Endometrial microvascular endothelial cells (primary cell): ENCODE results near the gene YEATS2. TPM values are rescaled to one million over a fixed set of nuclear protein-coding genes. Genes with fewer than 3 reads are reported as not detected.
"Not testable (repeated sequence)": the region's sequence is repeated elsewhere in the genome, so short reads cannot be mapped to it uniquely, and the experiment has no call there.

Source experiments
- in situ Hi-C: cut with HindIII; loops from 2 replicates; pipeline ENCODE4 v1.10.0; 2017; ENCODE audit warnings: low sequenced_read_pairs, low pct_unique_long_range_greater_than_20kb; ENCODE audit errors: inconsistent ontology term
- total RNA-seq: library from RNA; depleted of rRNA; stranded (reverse); fragments of >200 nt; gene quantifications from one replicate; pipeline ENCODE4 v1.2.3, GENCODE V29; 2015; ENCODE audit errors: inconsistent ontology term

Gene YEATS2
- total RNA-seq, 1 donor from 2014 or later = 31.2 TPM

DNA sequence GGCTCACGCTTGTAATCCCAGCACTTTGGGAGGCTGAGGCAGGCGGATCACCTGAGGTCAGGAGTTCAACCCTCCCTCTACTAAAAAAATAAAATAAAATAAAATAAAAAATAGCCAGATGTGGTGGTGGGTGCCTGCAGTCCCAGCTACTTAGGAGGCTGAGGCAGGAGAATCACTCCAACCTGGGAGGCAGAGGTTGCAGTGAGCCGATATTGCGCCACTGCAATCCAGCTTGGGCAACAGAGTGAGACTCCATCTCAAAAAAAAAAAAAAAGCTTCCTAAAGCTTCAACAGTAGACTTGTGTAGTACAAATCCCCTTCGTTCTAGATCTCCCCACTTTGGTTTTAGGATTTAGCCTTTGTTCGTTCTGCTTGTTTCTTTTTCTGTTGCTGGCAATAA is 6.3 kb downstream of the YEATS2 start:
- in situ Hi-C loops = not testable (repeated sequence)

DNA sequence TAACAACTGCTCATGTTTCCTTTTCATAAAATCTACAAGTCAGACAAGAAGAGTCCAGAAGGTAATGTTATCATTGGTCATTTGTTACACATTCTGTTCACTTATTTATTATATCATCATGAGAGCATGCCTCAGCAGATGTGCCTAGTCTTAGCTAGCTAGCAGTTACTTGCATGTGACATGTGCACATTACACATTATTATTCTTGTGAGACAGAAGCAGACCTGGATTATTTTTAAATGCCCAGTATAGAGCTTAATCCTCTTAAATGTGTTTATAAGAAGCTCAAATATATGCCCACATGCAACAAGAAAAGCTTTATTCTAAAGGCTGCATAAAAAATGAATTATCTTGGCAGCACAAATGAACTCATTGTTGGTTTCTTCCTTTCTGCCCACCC is 12.6 kb downstream of the YEATS2 start:
- in situ Hi-C loops = no loop called here

GRCh38 chr3:183711516-183711915 is 13.9 kb downstream of the YEATS2 start:
- in situ Hi-C loops = no loop called here

DNA sequence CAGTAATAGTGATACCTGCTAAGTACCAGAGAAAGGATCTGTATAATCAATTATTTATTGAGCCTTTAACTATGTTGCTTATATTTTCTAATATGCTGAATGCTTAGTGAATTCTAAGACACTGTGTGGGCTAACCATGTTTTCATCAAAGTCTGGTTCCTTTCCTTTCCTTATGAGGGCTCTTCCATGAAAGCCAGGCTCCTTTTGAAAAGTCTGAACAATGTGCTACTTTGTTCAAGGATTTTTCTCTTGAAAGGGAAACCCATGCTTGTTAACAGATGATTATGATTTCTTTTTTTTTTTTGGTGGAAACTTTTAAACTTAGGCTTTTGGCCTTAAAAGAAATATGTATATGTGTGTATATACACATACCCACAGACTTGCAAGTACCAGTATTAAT is 17.0 kb downstream of the YEATS2 start:
- in situ Hi-C loops = no loop called here

DNA sequence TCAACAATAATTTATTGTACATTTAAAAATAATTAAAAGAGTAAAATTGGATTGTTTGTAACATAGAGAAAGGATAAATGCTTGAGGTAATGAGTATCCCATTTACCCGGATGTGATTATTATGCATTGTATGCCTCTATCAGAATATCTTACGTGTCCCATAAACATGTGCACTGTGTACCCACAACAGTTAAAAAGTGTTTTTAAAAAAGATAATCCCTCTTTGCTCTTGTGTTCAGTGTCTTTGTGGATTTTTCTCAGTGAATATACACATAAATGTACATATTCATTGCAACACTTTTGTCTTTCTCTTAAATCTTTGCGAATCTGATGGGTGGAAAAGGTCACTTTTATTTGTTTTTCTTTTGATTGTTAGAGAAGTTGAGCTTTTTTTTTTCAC is 20.4 kb downstream of the YEATS2 start:
- in situ Hi-C loops = no loop called here

- in situ Hi-C loops = no loop called here
Observed at GRCh38 chr3:183725387-183725786, 27.8 kb downstream of the YEATS2 start.

- in situ Hi-C loops = no loop called here
Observed at GRCh38 chr3:183728204-183728603, 30.6 kb downstream of the YEATS2 start.

DNA sequence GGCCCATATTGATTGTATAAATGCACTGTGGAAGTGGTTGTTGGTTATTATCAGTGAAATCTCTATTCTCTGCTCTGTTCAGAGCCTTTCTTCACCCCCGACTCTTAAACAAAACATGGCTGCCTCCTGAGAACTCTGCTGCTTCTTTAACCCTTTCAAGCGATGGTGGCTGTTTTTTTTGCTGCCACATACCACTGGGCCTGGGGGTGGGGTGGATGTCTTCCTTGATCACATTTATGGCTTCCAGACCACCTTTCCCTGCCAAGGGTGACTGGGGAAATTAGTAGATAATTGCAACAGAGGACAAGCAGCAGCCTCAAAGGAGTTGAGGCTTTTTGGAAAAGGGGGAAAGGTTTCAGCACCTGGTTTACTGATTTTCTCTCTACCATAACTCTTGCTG is 32.8 kb downstream of the YEATS2 start:
- in situ Hi-C loops = no loop called here

DNA sequence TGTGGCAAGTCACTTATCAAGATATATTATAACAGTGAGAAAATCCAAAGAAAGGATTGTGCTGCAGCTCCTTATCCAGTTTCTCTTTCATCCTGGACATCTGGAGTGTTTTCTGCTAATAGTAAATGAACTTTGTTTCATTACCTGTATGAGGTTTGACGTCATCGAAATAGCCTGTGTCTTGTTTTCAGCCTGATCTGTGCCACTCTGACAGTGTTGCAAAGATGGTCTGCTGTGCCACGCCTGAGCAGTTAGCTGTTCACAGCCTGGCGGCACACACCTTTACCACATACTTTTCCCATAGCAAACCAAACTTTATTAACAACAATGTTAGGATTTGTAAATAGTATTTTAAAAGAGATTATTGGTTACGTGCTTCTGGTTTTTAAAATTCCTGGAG is 34.0 kb downstream of the YEATS2 start:
- in situ Hi-C loops = no loop called here

DNA sequence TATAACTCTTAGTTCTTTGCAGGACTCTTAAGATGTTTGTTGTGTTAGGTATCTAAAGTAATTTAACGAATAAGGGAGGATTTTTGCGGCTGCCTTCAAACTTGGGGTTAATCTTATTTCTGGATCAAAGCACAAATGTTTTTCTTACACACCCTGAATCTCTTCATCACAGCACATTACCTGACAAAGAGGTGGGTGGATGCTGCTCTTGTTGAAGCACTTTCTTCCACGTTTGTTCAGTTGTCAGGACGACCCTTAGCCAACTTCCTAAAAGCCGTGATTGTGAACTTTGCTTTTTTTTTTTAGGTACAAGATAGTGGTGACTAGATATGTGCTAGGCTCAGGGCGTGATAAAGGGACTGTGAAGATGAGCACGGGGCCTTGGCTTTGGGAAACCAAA is 36.0 kb downstream of the YEATS2 start:
- in situ Hi-C loops = no loop called here

DNA sequence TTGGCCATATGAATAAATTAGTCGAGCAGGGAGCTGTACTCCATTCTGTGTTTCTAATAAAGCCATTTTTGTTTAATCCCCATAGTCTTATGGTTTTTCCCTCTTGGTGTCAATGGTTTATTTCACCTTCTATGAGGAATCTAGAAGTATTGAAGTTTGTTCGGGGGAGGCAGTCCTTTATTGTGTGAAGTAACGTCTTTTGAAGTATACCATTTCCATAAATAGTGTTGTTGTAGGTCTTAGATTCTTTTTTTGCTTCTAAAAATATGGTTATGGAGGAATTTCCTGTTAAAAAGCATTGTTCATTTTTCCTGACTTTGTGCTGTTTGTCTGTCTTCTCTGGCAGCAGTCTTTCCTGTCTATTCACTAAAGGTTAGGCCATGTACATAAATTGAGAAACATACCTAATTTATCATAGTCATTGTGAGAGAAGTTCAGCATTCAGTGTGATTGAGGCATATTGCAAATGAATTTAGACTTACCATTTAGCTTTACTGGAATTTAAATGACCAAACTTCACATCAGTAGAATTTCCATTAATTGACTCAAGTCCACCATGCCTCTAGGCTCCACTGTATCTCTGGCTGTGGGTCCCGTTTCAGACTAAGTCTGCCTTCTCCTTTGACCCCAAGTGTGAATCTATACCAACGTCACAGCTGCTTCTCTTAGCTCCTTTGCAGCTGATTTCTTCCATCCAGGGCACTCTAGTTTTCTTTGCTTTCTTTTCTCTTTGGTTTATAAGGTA is 37.3 kb downstream of the YEATS2 start:
- in situ Hi-C loops = no loop called here

GRCh38 chr3:183737116-183737515 is 39.5 kb downstream of the YEATS2 start:
- in situ Hi-C loops = no loop called here

DNA sequence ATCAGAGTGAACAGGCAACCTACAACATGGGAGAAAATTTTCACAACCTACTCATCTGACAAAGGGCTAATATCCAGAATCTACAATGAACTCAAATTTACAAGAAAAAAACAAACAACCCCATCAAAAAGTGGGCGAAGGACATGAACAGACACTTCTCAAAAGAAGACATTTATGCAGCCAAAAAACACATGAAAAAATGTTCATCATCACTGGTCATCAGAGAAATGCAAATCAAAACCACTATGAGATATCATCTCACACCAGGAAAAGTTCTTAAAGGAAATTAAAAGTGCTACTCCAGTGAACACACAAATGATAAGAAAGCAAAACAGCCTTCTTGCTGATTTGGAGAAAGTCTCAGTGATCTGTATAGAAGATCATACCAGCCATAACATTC is 42.6 kb downstream of the YEATS2 start:
- in situ Hi-C loops = not testable (repeated sequence)

- in situ Hi-C loops = no loop called here
Observed at GRCh38 chr3:183743231-183743630, 45.6 kb downstream of the YEATS2 start.

DNA sequence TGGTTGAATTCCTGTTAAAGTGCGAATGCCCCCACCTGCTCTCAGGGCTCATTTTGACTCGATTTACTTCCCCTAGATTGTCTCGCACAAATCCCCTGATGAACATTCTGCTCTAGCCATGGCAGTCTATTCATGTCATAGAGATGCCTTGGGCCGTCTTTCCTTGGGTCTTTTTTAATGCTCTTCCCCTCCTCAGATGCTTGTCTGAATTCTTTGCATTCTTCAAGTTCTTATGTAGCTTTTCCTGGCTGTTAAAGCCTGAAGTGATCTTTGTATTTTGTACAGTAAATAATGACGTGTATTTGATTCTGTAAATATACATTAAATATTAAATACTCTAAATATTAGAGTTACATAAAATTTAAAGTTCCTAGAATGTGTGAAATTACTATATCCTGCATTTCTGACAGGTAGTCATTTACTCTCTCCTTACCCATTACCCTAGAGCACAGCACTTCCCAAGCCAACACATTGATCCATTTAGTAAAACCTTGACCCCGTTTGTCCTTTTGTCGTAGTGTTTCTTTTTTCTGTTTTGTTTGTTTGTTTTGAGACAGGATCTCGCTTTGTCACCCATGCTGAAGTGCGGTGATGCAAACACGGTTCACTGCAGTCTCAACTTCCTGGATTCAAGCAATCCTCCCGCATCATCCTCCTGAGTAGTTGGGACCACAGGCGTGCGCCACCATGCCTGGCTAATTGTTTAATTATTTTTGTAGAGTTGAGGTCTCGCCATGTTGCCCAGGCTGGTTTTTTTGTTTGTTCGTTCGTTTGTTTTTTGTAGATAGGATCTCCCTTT is 47.9 kb downstream of the YEATS2 start:
- in situ Hi-C loops = no loop called here

DNA sequence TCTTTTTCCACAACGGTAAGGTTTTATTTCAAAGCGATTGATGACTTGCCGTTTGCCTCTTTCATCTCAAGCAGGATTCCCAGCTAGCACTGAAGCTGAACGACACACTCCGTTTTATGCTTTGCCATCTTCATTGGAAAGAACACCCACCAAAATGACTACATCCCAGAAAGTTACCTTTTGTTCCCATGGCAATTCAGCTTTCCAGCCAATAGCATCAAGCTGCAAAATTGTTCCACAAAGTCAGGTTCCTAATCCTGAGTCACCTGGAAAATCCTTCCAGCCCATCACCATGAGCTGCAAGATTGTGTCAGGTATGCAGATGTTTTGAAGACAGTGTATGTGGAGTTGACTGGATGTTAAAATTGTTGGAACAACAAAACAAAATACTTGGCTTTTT is 56.5 kb downstream of the YEATS2 start:
- in situ Hi-C loops = no loop called here

GRCh38 chr3:183762304-183762703 is 64.7 kb downstream of the YEATS2 start:
- in situ Hi-C loops = no loop called here

DNA sequence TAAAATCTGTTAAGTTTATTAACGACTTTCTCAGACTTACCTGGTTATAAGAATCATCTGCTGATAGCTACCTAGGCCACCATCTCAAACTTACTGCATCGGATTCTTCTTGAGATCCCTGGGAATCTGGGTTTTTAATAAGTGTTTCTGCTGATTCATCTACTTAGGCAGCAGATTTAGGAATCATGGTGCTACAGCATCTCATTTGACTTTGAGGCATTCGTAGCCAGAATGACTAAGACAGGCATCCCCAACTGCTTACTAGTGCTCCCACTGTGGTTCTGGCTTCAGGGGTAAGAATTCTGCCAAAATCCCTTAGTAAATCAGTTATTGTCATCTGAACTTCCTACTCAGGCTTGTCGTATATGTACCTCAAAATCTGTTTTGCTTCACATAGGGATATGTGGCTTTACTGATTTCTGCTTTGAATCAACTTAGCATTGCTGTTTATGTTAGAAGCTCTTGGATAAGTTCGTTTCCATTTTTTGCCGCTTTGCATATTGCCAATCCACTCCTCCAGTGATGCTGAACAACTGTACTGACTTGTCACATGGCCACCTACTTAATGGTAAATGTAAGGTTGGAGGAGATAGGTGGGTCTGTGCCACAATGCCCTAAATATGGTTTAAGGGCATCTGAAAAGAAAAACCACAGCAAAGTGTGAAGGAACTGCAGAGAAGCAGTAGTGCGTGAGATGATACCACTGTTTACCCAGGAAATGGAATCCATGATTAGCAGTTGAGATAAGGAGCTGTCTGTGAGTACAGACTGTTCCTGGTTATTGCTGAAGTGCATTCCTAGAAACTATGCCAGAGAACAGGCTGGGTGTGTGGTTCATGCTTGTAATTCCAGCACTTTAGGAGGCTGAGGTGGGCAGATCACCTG is 67.5 kb downstream of the YEATS2 start:
- in situ Hi-C loops = no loop called here

DNA sequence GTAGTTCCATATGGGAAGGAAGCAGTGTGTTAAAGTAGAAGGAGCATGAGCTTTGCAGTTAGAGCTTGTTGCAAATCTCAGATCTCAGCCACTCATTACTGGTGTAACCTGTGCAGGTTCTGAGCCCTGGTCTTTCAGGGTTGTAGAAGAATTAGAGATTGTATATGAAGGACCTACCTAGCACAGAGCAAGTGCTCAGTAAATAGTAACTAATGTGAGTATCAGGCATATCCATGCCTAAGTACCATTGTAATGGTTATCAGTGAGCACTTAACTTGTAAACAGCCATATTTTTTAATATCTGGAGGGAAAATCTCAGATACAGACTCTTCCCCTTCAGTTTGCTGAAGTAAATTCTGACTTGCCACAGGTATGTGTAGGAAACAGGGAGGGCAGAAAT is 68.5 kb downstream of the YEATS2 start:
- in situ Hi-C loops = no loop called here
